HTR-8/SVneo (cell line): ENCODE measurements around the gene MYOCD.

Experiments used
- DNase-seq: peaks from one replicate; pipeline ENCODE4 v3.0.0; 2011; ENCODE audit warnings: low spot score, mixed read lengths; ENCODE audit not compliant: insufficient read length
- FAIRE-seq: peaks from 2 replicates; lab custom pipeline; 2011; peaks lifted over from hg19 to GRCh38; lab: Jason Lieb, UNC

The MYOCD gene

GRCh38 chr17:12686486-12686885, 20.8 kb downstream of the MYOCD start:
- DNase-seq = no peak
- no peak for FAIRE-seq

- no peak for DNase-seq
- FAIRE-seq = no peak
Measured at GRCh38 chr17:12688382-12688781, 22.7 kb downstream of the MYOCD start.

GRCh38 chr17:12691173-12691572, 25.5 kb downstream of the MYOCD start:
- DNase-seq (no peak), FAIRE-seq (no peak)

- FAIRE-seq (no peak), DNase-seq (no peak)
Measured at GRCh38 chr17:12693640-12694039, 27.9 kb downstream of the MYOCD start.

GRCh38 chr17:12706070-12706469, 40.4 kb downstream of the MYOCD start:
- FAIRE-seq (no peak), DNase-seq (no peak)

- FAIRE-seq (no peak), DNase-seq (no peak)
Measured at GRCh38 chr17:12709063-12709462, 43.4 kb downstream of the MYOCD start.

GRCh38 chr17:12712415-12712814, 46.7 kb downstream of the MYOCD start:
- no peak for FAIRE-seq
- DNase-seq = no peak

- no peak for FAIRE-seq
- DNase-seq = no peak
Measured at GRCh38 chr17:12712941-12713340, 47.3 kb downstream of the MYOCD start.

GRCh38 chr17:12719948-12720347, 54.3 kb downstream of the MYOCD start:
- DNase-seq (no peak), FAIRE-seq (no peak)

GRCh38 chr17:12721581-12721980, 55.9 kb downstream of the MYOCD start:
- no peak for DNase-seq
- no peak for FAIRE-seq

- DNase-seq = no peak
- no peak for FAIRE-seq
Measured at GRCh38 chr17:12722282-12722681, 56.6 kb downstream of the MYOCD start.

GRCh38 chr17:12726131-12726530, 60.4 kb downstream of the MYOCD start:
- DNase-seq (no peak), FAIRE-seq (no peak)

- FAIRE-seq = no peak
- no peak for DNase-seq
Measured at GRCh38 chr17:12727076-12727760, 61.5 kb downstream of the MYOCD start.

- no peak for DNase-seq
- no peak for FAIRE-seq
Measured at GRCh38 chr17:12727881-12728280, 62.2 kb downstream of the MYOCD start.

- FAIRE-seq = no peak
- DNase-seq = no peak
Measured at GRCh38 chr17:12729086-12729485, 63.4 kb downstream of the MYOCD start.

GRCh38 chr17:12730421-12730820, 64.7 kb downstream of the MYOCD start:
- DNase-seq = no peak
- FAIRE-seq = no peak

GRCh38 chr17:12730931-12731521, 65.3 kb downstream of the MYOCD start:
- DNase-seq = peak; percentile 6
- FAIRE-seq = no peak

- DNase-seq (no peak), FAIRE-seq (no peak)
Measured at GRCh38 chr17:12731839-12732238, 66.1 kb downstream of the MYOCD start.

- FAIRE-seq (no peak), DNase-seq (no peak)
Measured at GRCh38 chr17:12732366-12732765, 66.7 kb downstream of the MYOCD start.

GRCh38 chr17:12734926-12735325, 69.2 kb downstream of the MYOCD start:
- no peak for FAIRE-seq
- no peak for DNase-seq

GRCh38 chr17:12735517-12735916, 69.8 kb downstream of the MYOCD start:
- DNase-seq (no peak), FAIRE-seq (no peak)

- DNase-seq = no peak
- FAIRE-seq = no peak
Measured at GRCh38 chr17:12736526-12736925, 70.8 kb downstream of the MYOCD start.
